OCI-LY1 (cell line): ENCODE results near the gene RAB40AL.

Experiments used
- H2AFZ ChIP-seq: fragments of 200-600 bp; sonication (generic), shearing (Covaris generic); 2 replicates; pipeline ENCODE4 v1.6.0; 2014; ENCODE audit warnings: antibody characterized with exemption, mild to moderate bottlenecking, low read length
- H3F3A ChIP-seq: fragments of 200-600 bp; sonication (generic), shearing (Covaris generic); 2 replicates; pipeline ENCODE4 v1.6.0; 2014; ENCODE audit warnings: mild to moderate bottlenecking, antibody characterized with exemption, low read length, moderate library complexity; ENCODE audit not compliant: insufficient read depth
- H3K27ac ChIP-seq: fragments of 200-600 bp; sonication (generic); 2 replicates; pipeline ENCODE4 v1.5.1; 2014; ENCODE audit warnings: low read length, mixed run types, mild to moderate bottlenecking, low read depth; ENCODE audit not compliant: poor library complexity, severe bottlenecking
- H3K27me3 ChIP-seq: fragments of 200-600 bp; sonication (generic); 2 replicates; pipeline ENCODE4 v1.6.0; 2014; ENCODE audit warnings: antibody characterized with exemption, mild to moderate bottlenecking, low read length, moderate library complexity; ENCODE audit not compliant: insufficient read depth
- H3K36me3 ChIP-seq: fragments of 200-600 bp; sonication (generic); 2 replicates; pipeline ENCODE4 v1.6.1; 2014; ENCODE audit warnings: mild to moderate bottlenecking, antibody characterized with exemption, low read length, moderate library complexity, mixed read lengths; ENCODE audit not compliant: insufficient read depth
- H3K4me1 ChIP-seq: fragments of 200-600 bp; sonication (generic); 2 replicates; pipeline ENCODE4 v1.5.1; 2014; ENCODE audit warnings: mild to moderate bottlenecking, low read length, moderate library complexity; ENCODE audit not compliant: insufficient read depth, severe bottlenecking
- H3K4me2 ChIP-seq: fragments of 200-600 bp; sonication (generic), shearing (Covaris generic); 2 replicates; pipeline ENCODE4 v1.6.1; 2014; ENCODE audit warnings: low read length
- H3K4me3 ChIP-seq: fragments of 200-600 bp; sonication (generic); 2 replicates; pipeline ENCODE4 v1.5.1; 2014; ENCODE audit warnings: low read length, low read depth, mild to moderate bottlenecking, mixed read lengths; ENCODE audit not compliant: poor library complexity, severe bottlenecking
- H3K79me2 ChIP-seq: fragments of 200-600 bp; shearing (Covaris generic); 2 replicates; pipeline ENCODE4 v1.6.1; 2016; ENCODE audit warnings: mixed run types, low read length, mixed read lengths; ENCODE audit not compliant: insufficient read depth
- H3K9ac ChIP-seq: fragments of 200-600 bp; sonication (generic), shearing (Covaris generic); 2 replicates; pipeline ENCODE4 v1.6.1; 2014; ENCODE audit warnings: mild to moderate bottlenecking, low read length, mixed read lengths
- H3K9me2 ChIP-seq: fragments of 200-600 bp; sonication (generic), shearing (Covaris generic); 2 replicates; pipeline ENCODE4 v1.6.1; 2014; ENCODE audit warnings: low read depth, mild to moderate bottlenecking, low read length, mixed read lengths
- H3K9me3 ChIP-seq: fragments of 200-600 bp; shearing (Covaris generic); 2 replicates; pipeline ENCODE4 v1.6.1; 2014; ENCODE audit warnings: low read length, mixed read lengths
- H4K20me1 ChIP-seq: fragments of 200-600 bp; sonication (generic), shearing (Covaris generic); 2 replicates; pipeline ENCODE4 v1.6.0; 2016; ENCODE audit warnings: mild to moderate bottlenecking, low read length; ENCODE audit not compliant: insufficient read depth
- EZH2 ChIP-seq: fragments of 200-600 bp; sonication (generic), shearing (Covaris generic); IDR thresholded peaks from 2 replicates; pipeline ENCODE4 v1.8.0; 2017; ENCODE audit warnings: borderline replicate concordance, mixed run types, mild to moderate bottlenecking, antibody characterized with exemption, low read length, moderate library complexity, mixed read lengths
- TF ChIP-seq, protein P1 (sequence below): fragments of 200-600 bp; sonication (generic), shearing (Covaris generic); IDR thresholded peaks from 2 replicates; pipeline ENCODE4 v1.5.1; 2017; ENCODE audit warnings: mild to moderate bottlenecking, antibody characterized with exemption, low read length, moderate library complexity, mixed read lengths

RAB40AL gene

GRCh38 chrX:102975016-102975415 lies 37.9 kb downstream of the RAB40AL start:
- Histone ChIP-seq H4K20me1 (no peaks in the 10 kb centered on the region), H2AFZ (no peak overlapping the region), H3K79me2 (no peaks in the 10 kb centered on the region), H3K4me1 (no peaks in the 10 kb centered on the region), H3K4me2 (no peak overlapping the region), H3K9me2 (no peaks in the 10 kb centered on the region), H3K36me3 (no peaks in the 10 kb centered on the region), H3K9me3 (no peaks in the 10 kb centered on the region), H3K4me3 (no peak overlapping the region), H3K9ac (no peak overlapping the region), H3K27me3 (no peaks in the 10 kb centered on the region), H3F3A (no peaks in the 10 kb centered on the region), H3K27ac (no peak overlapping the region)
- TF ChIP-seq, protein P1, sequence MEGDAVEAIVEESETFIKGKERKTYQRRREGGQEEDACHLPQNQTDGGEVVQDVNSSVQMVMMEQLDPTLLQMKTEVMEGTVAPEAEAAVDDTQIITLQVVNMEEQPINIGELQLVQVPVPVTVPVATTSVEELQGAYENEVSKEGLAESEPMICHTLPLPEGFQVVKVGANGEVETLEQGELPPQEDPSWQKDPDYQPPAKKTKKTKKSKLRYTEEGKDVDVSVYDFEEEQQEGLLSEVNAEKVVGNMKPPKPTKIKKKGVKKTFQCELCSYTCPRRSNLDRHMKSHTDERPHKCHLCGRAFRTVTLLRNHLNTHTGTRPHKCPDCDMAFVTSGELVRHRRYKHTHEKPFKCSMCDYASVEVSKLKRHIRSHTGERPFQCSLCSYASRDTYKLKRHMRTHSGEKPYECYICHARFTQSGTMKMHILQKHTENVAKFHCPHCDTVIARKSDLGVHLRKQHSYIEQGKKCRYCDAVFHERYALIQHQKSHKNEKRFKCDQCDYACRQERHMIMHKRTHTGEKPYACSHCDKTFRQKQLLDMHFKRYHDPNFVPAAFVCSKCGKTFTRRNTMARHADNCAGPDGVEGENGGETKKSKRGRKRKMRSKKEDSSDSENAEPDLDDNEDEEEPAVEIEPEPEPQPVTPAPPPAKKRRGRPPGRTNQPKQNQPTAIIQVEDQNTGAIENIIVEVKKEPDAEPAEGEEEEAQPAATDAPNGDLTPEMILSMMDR, result no peak
- TF ChIP-seq EZH2, result no peak

DNA sequence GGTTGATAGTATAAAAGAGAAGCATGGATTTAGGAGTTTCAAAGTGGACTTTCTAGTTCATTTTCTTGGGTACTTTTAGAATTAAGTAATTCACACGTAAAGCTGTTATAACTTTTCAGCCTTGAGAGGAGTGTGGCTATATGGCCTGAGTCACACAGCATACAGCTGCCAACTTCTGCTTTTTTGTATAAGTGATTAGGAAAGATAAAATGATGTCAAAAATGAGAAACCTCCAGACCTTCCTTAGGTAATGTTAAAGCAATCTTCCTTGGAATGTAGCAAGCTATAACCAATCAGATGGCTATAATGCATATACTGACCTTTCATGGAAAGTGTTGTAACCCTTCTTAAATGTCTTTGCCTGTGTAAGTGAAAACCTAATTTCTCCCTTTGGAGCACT lies 39.2 kb downstream of the RAB40AL start:
- Histone ChIP-seq H3K9ac (no peak overlapping the region), H3K79me2 (no peaks in the 10 kb centered on the region), H3K36me3 (no peaks in the 10 kb centered on the region), H3F3A (no peaks in the 10 kb centered on the region), H3K9me2 (no peaks in the 10 kb centered on the region), H3K27me3 (no peaks in the 10 kb centered on the region), H3K4me1 (no peaks in the 10 kb centered on the region), H3K4me2 (no peak overlapping the region), H3K4me3 (no peak overlapping the region), H4K20me1 (no peaks in the 10 kb centered on the region), H3K9me3 (no peaks in the 10 kb centered on the region), H2AFZ (no peak overlapping the region), H3K27ac (no peak overlapping the region)
- no peak for TF ChIP-seq EZH2
- TF ChIP-seq, protein P1, result no peak

DNA sequence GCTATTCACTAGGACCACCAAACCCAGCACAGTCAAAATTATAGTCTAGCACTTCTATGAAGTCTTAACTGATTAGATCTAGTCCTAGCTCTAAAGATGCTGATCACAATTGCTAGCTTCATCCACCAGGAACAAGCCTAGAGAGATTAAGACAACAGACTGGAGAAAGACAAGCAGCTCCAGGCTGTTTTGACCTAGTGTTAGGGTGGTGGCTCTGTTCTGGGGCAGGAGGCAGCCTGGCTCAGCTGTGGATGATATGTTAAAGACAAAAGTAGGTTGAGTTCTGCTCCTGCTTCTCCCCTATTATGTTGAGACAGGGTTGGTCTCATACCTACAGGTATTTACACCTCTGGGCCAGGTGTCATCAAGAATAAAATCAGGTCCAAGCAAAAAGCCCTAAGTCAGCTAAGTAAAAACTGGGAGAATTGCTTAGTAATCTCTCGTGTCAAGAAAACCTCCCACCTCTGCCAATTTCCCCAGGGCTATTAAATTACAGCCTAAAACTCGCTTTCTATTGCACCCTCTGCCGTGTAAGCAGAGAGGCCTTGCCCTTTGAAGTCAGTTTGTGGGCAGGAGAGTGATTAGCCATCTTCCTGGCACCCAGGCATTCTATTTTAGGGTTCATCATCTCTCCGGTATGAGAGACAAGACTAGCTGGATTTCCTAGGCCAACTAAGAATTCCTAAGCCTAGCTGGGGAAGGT lies 39.9 kb downstream of the RAB40AL start:
- Histone ChIP-seq H3K4me2 (no peak overlapping the region), H3K79me2 (no peaks in the 10 kb centered on the region), H3K4me3 (no peak overlapping the region), H3K27ac (no peak overlapping the region), H3K27me3 (no peaks in the 10 kb centered on the region), H2AFZ (no peak overlapping the region), H3K36me3 (no peaks in the 10 kb centered on the region), H3K9me3 (no peaks in the 10 kb centered on the region), H3K4me1 (no peaks in the 10 kb centered on the region), H3K9me2 (no peaks in the 10 kb centered on the region), H4K20me1 (no peaks in the 10 kb centered on the region), H3F3A (no peaks in the 10 kb centered on the region), H3K9ac (no peak overlapping the region)
- TF ChIP-seq EZH2, result no peak

DNA sequence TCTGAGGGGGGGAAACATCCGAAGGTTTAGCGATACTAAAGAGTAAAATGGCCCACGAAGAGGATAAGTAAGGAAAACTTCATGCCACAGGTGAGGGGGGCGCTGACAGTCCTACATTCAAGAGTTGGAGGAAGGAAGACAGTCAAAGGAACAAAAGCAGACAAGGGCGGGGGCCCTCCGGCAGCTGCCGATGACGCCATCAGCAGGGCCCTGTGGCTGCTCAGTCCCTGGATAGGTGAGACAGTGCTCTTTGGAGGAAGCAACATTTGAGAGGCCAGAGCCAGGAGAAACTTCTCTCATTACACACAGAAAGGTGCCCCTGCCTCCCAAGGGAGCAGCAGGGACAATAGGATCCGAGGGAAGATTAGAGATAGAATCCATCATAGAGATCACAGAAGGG lies 41.5 kb downstream of the RAB40AL start:
- H3K9ac ChIP-seq, result no peak overlapping the region
- no peaks in the 10 kb centered on the region for H3K79me2 ChIP-seq
- no peaks in the 10 kb centered on the region for H4K20me1 ChIP-seq
- no peaks in the 10 kb centered on the region for H3F3A ChIP-seq
- H3K36me3 ChIP-seq, result no peaks in the 10 kb centered on the region
- no peak overlapping the region for H3K4me3 ChIP-seq
- H2AFZ ChIP-seq, result no peak overlapping the region
- no peaks in the 10 kb centered on the region for H3K9me3 ChIP-seq
- no peak overlapping the region for H3K4me2 ChIP-seq
- no peaks in the 10 kb centered on the region for H3K27me3 ChIP-seq
- no peaks in the 10 kb centered on the region for H3K9me2 ChIP-seq
- no peaks in the 10 kb centered on the region for H3K4me1 ChIP-seq
- H3K27ac ChIP-seq, result no peak overlapping the region
- no peak for TF ChIP-seq EZH2
- TF ChIP-seq, protein P1, result no peak
